Keratinocyte (primary cell): ENCODE results near the gene MAPK4. TPM values are rescaled to one million over a fixed set of nuclear protein-coding genes. Genes with fewer than 3 reads are reported as not detected.

Experiments
- DNase-seq: peaks from one replicate; pipeline ENCODE4 v3.0.0-alpha.2; 2011; ENCODE audit warnings: low read depth, missing footprints, low spot score
- FAIRE-seq: peaks from 2 replicates; lab custom pipeline; 2011; peaks lifted over from hg19 to GRCh38; lab: Jason Lieb, UNC
- H2AFZ ChIP-seq: 2 replicates; pipeline ENCODE4 v1.6.0; 2012; ENCODE audit warnings: low read length, control low read depth, inconsistent platforms; ENCODE audit not compliant: control insufficient read depth
- H3K27ac ChIP-seq: 2 replicates; pipeline ENCODE4 v1.5.1; 2011; ENCODE audit warnings: low read length; ENCODE audit not compliant: control insufficient read depth, insufficient read depth
- H3K27me3 ChIP-seq: 3 replicates; pipeline ENCODE4 v1.6.0; 2011; ENCODE audit warnings: low read length; ENCODE audit not compliant: control insufficient read depth, insufficient read depth; ENCODE audit errors: extremely low read depth
- H3K36me3 ChIP-seq, 2 experiments: 2 replicates in 1 of 2; 3 replicates in 1 of 2; pipeline ENCODE4 v1.5.1; 2011; ENCODE audit warnings: low read length in 2 of 2, mild to moderate bottlenecking in 1 of 2; ENCODE audit not compliant: control insufficient read depth in 2 of 2, insufficient read depth in 2 of 2; ENCODE audit errors: extremely low read depth in 1 of 2
- H3K4me1 ChIP-seq: 3 replicates; pipeline ENCODE4 v1.5.1; 2011; ENCODE audit warnings: low read length; ENCODE audit not compliant: control insufficient read depth, insufficient read depth; ENCODE audit errors: extremely low read depth
- H3K4me2 ChIP-seq: 3 replicates; pipeline ENCODE4 v1.6.0; 2011; ENCODE audit warnings: low read depth, low read length; ENCODE audit not compliant: control insufficient read depth, insufficient read depth; ENCODE audit errors: extremely low read depth
- H3K4me3 ChIP-seq, 3 experiments: fragments of 200-600 bp in 1 of 3; sonication (generic) in 1 of 3; 2 replicates in 2 of 3; 3 replicates in 1 of 3; pipeline ENCODE4 v1.5.1; 2011 to 2016; ENCODE audit warnings: low read length in 3 of 3, mild to moderate bottlenecking in 3 of 3, control low read depth in 2 of 3, inconsistent platforms in 1 of 3, low read depth in 1 of 3, mixed read lengths in 1 of 3, mixed run types in 1 of 3, moderate library complexity in 1 of 3; ENCODE audit not compliant: control insufficient read depth in 2 of 3, insufficient read depth in 2 of 3; ENCODE audit errors: extremely low read depth in 1 of 3
- H3K79me2 ChIP-seq: 2 replicates; pipeline ENCODE4 v1.6.0; 2012; ENCODE audit warnings: low read length; ENCODE audit not compliant: control insufficient read depth, insufficient read depth
- H3K9ac ChIP-seq: 3 replicates; pipeline ENCODE4 v1.6.0; 2011; ENCODE audit warnings: low read length; ENCODE audit not compliant: control insufficient read depth, insufficient read depth; ENCODE audit errors: extremely low read depth
- H3K9me1 ChIP-seq: 3 replicates; pipeline ENCODE4 v1.6.0; 2011; ENCODE audit warnings: low read length; ENCODE audit not compliant: control insufficient read depth, insufficient read depth; ENCODE audit errors: extremely low read depth
- H3K9me3 ChIP-seq: 2 replicates; pipeline ENCODE4 v1.5.1; 2012; ENCODE audit warnings: low read depth, low read length; ENCODE audit not compliant: control insufficient read depth
- H4K20me1 ChIP-seq: 3 replicates; pipeline ENCODE4 v1.6.0; 2011; ENCODE audit warnings: low read length; ENCODE audit not compliant: control insufficient read depth, insufficient read depth; ENCODE audit errors: extremely low read depth
- EZH2 ChIP-seq: IDR thresholded peaks from one replicate; pipeline ENCODE4 v1.6.1; 2012; ENCODE audit warnings: inconsistent platforms, mild to moderate bottlenecking, low read length, moderate library complexity
- dilution Hi-C: fragments of 300-500 bp; cut with MboI; formaldehyde crosslinking; loops from one replicate; pipeline ENCODE4 v1.7.0; 2020; ENCODE audit warnings: low sequenced_read_pairs; ENCODE audit not compliant: extremely low pct_ligation_motif_present
- polyA plus RNA-seq, 5 experiments: library from polyadenylated mRNA; depleted of rRNA in 3 of 5; stranded (reverse) in 3 of 5; stranded (forward) in 1 of 5; unstranded in 1 of 5; fragments of >200 nt; gene quantifications; 1 replicate in 1 of 5; 2 replicates in 3 of 5; 3 replicates in 1 of 5; pipeline versions ENCODE4 v1.2.1 to v1.2.3, GENCODE V29; 2011 to 2012; ENCODE audit warnings: missing spikeins in 2 of 5, low read depth in 1 of 5, low replicate concordance in 1 of 5
- TF ChIP-seq, protein P1 (sequence below), 3 experiments: IDR thresholded peaks in 1 of 3; conservative IDR thresholded peaks in 1 of 3; optimal IDR thresholded peaks in 1 of 3; 2 replicates in 2 of 3; 3 replicates in 1 of 3; pipeline versions ENCODE3 to v1.5.1; 2011; ENCODE audit warnings: low read length in 3 of 3, mild to moderate bottlenecking in 3 of 3, moderate library complexity in 2 of 3, control low read depth in 1 of 3, inconsistent platforms in 1 of 3; ENCODE audit not compliant: insufficient read depth in 2 of 3; ENCODE audit errors: extremely low read depth in 1 of 3

The MAPK4 gene
- polyA plus RNA-seq, 1 donor (not counting 4 experiments of a cell fraction or from before 2014, with no cell fraction given), result not detected

DNA sequence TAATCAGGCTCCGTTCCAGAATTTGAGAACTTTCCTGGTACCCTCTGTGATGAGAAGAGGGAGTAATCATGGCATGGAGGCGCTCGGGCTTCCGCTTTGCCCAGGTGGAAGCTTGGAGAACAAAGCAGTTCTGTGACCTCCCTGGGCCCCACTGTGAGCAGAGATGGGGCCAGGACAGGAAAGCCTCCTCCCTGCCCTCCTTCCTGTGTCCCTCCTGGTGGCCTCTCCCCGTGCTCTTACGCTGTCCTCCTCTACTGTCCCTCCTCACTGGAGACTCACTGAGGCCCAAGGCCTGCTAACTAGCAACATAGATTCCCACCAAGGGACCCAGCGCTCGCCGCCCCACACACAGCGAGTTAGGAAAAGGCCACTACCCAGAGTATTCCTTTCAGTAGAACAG is 119.8 kb downstream of the MAPK4 start:
- Histone ChIP-seq H3K9me1 (no peaks in the 10 kb centered on the region), H3K9ac (no peak overlapping the region), H4K20me1 (no peaks in the 10 kb centered on the region), H3K27ac (no peak overlapping the region), H3K27me3 (no peaks in the 10 kb centered on the region), H2AFZ (no peak overlapping the region), H3K4me1 (no peaks in the 10 kb centered on the region), H3K9me3 (no peaks in the 10 kb centered on the region), H3K79me2 (no peaks in the 10 kb centered on the region), H3K36me3 (no peaks in the 10 kb centered on the region), H3K4me2 (no peak overlapping the region), H3K4me3 (no peak overlapping the region)
- DNase-seq, result no peak
- TF ChIP-seq, protein P1, sequence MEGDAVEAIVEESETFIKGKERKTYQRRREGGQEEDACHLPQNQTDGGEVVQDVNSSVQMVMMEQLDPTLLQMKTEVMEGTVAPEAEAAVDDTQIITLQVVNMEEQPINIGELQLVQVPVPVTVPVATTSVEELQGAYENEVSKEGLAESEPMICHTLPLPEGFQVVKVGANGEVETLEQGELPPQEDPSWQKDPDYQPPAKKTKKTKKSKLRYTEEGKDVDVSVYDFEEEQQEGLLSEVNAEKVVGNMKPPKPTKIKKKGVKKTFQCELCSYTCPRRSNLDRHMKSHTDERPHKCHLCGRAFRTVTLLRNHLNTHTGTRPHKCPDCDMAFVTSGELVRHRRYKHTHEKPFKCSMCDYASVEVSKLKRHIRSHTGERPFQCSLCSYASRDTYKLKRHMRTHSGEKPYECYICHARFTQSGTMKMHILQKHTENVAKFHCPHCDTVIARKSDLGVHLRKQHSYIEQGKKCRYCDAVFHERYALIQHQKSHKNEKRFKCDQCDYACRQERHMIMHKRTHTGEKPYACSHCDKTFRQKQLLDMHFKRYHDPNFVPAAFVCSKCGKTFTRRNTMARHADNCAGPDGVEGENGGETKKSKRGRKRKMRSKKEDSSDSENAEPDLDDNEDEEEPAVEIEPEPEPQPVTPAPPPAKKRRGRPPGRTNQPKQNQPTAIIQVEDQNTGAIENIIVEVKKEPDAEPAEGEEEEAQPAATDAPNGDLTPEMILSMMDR (optimal IDR thresholded peaks at IDR 0.05 in 1 of 3, IDR thresholded peaks at IDR 0.05 in 1 of 3, conservative IDR thresholded peaks at IDR 0.05 in 1 of 3; ENCODE audit: extremely low read depth in 1 of 3, insufficient read depth in 2 of 3, low read length in 3 of 3), result no peak
- TF ChIP-seq EZH2, result no peak
- FAIRE-seq, result no peak
- dilution Hi-C loops, result no loop called here

DNA sequence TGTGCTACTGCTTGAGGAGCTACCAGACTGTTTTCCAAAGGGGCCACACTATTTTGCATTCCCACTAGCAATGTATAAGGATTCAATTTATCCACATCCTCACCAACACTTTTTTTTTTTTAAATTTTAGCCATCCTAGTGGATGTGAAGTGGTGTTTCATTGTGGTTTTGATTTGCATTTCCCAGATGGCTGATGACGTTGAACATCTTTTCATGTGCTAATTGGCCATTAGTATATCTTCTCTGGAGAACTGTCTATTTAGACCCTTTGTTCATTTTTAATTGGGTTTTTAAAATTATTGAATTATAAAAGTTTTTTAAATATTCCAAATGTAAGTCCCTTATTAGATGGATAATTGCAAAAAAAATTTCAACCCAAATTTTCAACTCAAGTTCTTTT is 121.1 kb downstream of the MAPK4 start:
- Histone ChIP-seq H2AFZ (no peak overlapping the region), H3K9me3 (no peaks in the 10 kb centered on the region), H4K20me1 (no peaks in the 10 kb centered on the region), H3K4me2 (no peak overlapping the region), H3K9me1 (no peaks in the 10 kb centered on the region), H3K36me3 (no peaks in the 10 kb centered on the region), H3K9ac (no peak overlapping the region), H3K4me3 (no peak overlapping the region), H3K27ac (no peak overlapping the region), H3K27me3 (no peaks in the 10 kb centered on the region), H3K79me2 (no peaks in the 10 kb centered on the region), H3K4me1 (no peaks in the 10 kb centered on the region)
- TF ChIP-seq, protein P1 (optimal IDR thresholded peaks at IDR 0.05 in 1 of 3, IDR thresholded peaks at IDR 0.05 in 1 of 3, conservative IDR thresholded peaks at IDR 0.05 in 1 of 3; ENCODE audit: extremely low read depth in 1 of 3, insufficient read depth in 2 of 3, low read length in 3 of 3), result no peak
- TF ChIP-seq EZH2, result no peak
- FAIRE-seq, result no peak
- dilution Hi-C loops, result no loop called here
- no peak for DNase-seq
